Naive thymus-derived CD4-positive, alpha-beta T cell (primary cell): Measurements from ENCODE around the gene CLSTN2. TPM values are rescaled to one million over a fixed set of nuclear protein-coding genes. Genes with fewer than 3 reads are reported as not detected.

Experiments used
- ATAC-seq: fragments of 150-1000 bp; cut with Tn5 transposase; 2 replicates; pipeline ENCODE4 v1.10.0; 2021; ENCODE audit warnings: mild to moderate bottlenecking, moderate library complexity
- CTCF ChIA-PET: fragments of 350-600 bp; sonication (Branson Sonifier 250); formaldehyde crosslinking; loops from one replicate; lab custom pipeline; 2021; ENCODE audit warnings: antibody characterized with exemption; lab: Charles Lee
- POLR2A ChIA-PET: fragments of 350-600 bp; sonication (Branson Sonifier 250); formaldehyde crosslinking; loops from one replicate; lab custom pipeline; 2021; ENCODE audit warnings: antibody characterized with exemption, inconsistent platforms; lab: Charles Lee
- DNase-seq, 9 donors: peaks; one replicate each; pipeline versions ENCODE4 v3.0.0 to v3.0.0-alpha.2; 2020 to 2022; ENCODE audit warnings: mixed read lengths in 1 of 9
- H3K27ac ChIP-seq: one replicate; pipeline ENCODE4 v1.7.0; 2013; ENCODE audit warnings: mild to moderate bottlenecking, low read depth, low read length, moderate library complexity
- H3K27me3 ChIP-seq, 2 donors: one replicate each; pipeline ENCODE4 v1.7.0; 2013; ENCODE audit warnings: low read length in 2 of 2, mild to moderate bottlenecking in 2 of 2, moderate library complexity in 2 of 2; ENCODE audit not compliant: control insufficient read depth in 2 of 2, insufficient read depth in 2 of 2
- H3K36me3 ChIP-seq, 3 experiments: 1 replicate in 2 of 3; 2 replicates in 1 of 3; pipeline ENCODE4 v1.7.0; 2013; ENCODE audit warnings: low read length in 3 of 3, mild to moderate bottlenecking in 3 of 3, moderate library complexity in 1 of 3; ENCODE audit not compliant: insufficient read depth in 3 of 3, control insufficient read depth in 2 of 3
- H3K4me1 ChIP-seq, 2 donors: one replicate each; pipeline ENCODE4 v1.7.0; 2013; ENCODE audit warnings: low read length in 2 of 2, mild to moderate bottlenecking in 2 of 2, moderate library complexity in 1 of 2; ENCODE audit not compliant: control insufficient read depth in 2 of 2, insufficient read depth in 2 of 2
- H3K4me3 ChIP-seq: 2 replicates; pipeline ENCODE4 v1.7.0; 2013; ENCODE audit warnings: mild to moderate bottlenecking, low read length
- H3K9me3 ChIP-seq, 3 experiments: 1 replicate in 2 of 3; 2 replicates in 1 of 3; pipeline ENCODE4 v1.7.0; 2013; ENCODE audit warnings: low read length in 3 of 3; ENCODE audit not compliant: control insufficient read depth in 2 of 3
- H3K27ac Mint-ChIP-seq, 9 donors: one replicate each; pipeline ENCODE4 v1.8.0; 2020 to 2022; ENCODE audit warnings: mixed read lengths in 9 of 9, mild to moderate bottlenecking in 8 of 9, moderate library complexity in 5 of 9, inconsistent platforms in 2 of 9
- H3K27me3 Mint-ChIP-seq, 5 donors: one replicate each; pipeline ENCODE4 v1.8.0; 2021 to 2022; ENCODE audit warnings: mixed read lengths in 5 of 5, mild to moderate bottlenecking in 1 of 5
- H3K36me3 Mint-ChIP-seq, 5 donors: one replicate each; pipeline ENCODE4 v1.8.0; 2020 to 2022; ENCODE audit warnings: mixed read lengths in 5 of 5, mild to moderate bottlenecking in 3 of 5, inconsistent platforms in 1 of 5
- H3K4me1 Mint-ChIP-seq, 7 donors: one replicate each; pipeline ENCODE4 v1.8.0; 2020 to 2022; ENCODE audit warnings: mixed read lengths in 7 of 7, mild to moderate bottlenecking in 3 of 7, inconsistent platforms in 1 of 7
- H3K4me3 Mint-ChIP-seq, 10 donors: one replicate each; pipeline ENCODE4 v1.8.0; 2020 to 2022; ENCODE audit warnings: mild to moderate bottlenecking in 10 of 10, mixed read lengths in 10 of 10, moderate library complexity in 6 of 10, inconsistent platforms in 2 of 10
- H3K9me3 Mint-ChIP-seq, 11 donors: one replicate each; pipeline ENCODE4 v1.8.0; 2020 to 2022; ENCODE audit warnings: mixed read lengths in 11 of 11, mild to moderate bottlenecking in 4 of 11, inconsistent platforms in 1 of 11, moderate library complexity in 1 of 11
- intact Hi-C, 2 donors: fragments of 100-400 bp; cut with micrococcal nuclease; formaldehyde crosslinking; loops; one replicate each; pipeline ENCODE4 v1.15.1; 2023
- polyA plus RNA-seq, 2 donors: library from polyadenylated mRNA; unstranded; fragments of 300-500 nt; fragmentation: Illumina TruSeq; gene quantifications; one replicate each; pipeline ENCODE4 v1.2.3, GENCODE V29; 2021
- total RNA-seq, 6 experiments: library from RNA in 5 of 6; stranded (reverse) in 5 of 6; gene quantifications; 1 replicate in 5 of 6; 2 replicates in 1 of 6; pipeline ENCODE4 v1.2.3 and lab custom pipeline; 2021 to 2026

Gene CLSTN2
- total and polyA plus RNA-seq, 7 experiments from 2014 or later: 0.02 TPM; not detected in 6

DNA sequence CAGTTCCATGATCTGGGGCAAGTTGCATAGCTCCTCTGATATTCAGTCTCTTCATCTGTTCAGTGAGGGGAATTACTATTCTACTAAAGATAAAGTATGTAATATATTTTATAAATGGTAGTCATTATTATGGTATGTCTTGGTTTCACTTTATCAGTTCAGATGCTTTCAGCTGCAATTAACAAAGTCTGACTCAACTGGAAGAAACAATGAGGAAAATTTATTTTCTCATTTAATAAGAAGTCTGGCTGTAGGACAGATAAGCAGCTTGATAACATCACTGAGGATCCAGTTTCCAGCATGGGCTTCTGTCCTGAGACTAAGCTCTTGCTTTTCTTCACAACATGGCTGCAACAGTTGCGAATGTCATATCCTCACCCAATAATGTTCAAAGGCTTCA, 388.6 kb downstream of the CLSTN2 start:
- no peaks in the 10 kb centered on the region for H3K4me1 ChIP-seq
- Mint-ChIP-seq H3K36me3 (no peaks in the 10 kb centered on the region), H3K9me3 (peaks cover 0 to 2% (median 0%) of the 10 kb centered on the region in 11 donors), H3K4me1 (no peaks in the 10 kb centered on the region), H3K27ac (no peak overlapping the region), H3K27me3 (peaks cover 4 to 25% (median 19%) of the 10 kb centered on the region in 5 donors), H3K4me3 (no peak overlapping the region)
- H3K36me3 ChIP-seq: no peaks in the 10 kb centered on the region
- DNase-seq (no peak), ATAC-seq (no peak)
- H3K9me3 ChIP-seq: no peaks in the 10 kb centered on the region
- no peak overlapping the region for H3K4me3 ChIP-seq
- H3K27me3 ChIP-seq: no peaks in the 10 kb centered on the region
- no peak overlapping the region for H3K27ac ChIP-seq
- intact Hi-C loops: no loop called here
- CTCF ChIA-PET: no interaction called here
- POLR2A ChIA-PET: no interaction called here

DNA sequence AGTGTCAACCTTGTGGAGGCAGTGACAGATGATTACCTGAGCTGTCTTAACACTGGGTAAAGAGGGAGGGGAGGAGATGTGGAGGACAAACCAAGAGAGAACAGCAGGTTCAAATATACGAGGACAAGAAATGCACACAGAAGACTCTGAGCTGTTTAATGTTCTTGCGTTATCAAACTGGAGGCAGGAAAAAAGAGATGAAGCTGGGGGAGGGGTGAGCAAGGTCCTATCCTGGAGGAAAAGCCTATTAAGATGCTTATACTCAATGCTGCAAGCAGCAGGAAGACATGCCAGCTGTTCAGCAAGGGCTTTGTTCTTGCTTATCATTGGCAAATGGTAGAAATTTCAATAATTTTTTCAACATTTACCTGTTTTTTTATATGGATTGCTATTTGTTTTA, 397.1 kb downstream of the CLSTN2 start:
- POLR2A ChIA-PET: no interaction called here
- no peaks in the 10 kb centered on the region for H3K4me1 Mint-ChIP-seq

DNA sequence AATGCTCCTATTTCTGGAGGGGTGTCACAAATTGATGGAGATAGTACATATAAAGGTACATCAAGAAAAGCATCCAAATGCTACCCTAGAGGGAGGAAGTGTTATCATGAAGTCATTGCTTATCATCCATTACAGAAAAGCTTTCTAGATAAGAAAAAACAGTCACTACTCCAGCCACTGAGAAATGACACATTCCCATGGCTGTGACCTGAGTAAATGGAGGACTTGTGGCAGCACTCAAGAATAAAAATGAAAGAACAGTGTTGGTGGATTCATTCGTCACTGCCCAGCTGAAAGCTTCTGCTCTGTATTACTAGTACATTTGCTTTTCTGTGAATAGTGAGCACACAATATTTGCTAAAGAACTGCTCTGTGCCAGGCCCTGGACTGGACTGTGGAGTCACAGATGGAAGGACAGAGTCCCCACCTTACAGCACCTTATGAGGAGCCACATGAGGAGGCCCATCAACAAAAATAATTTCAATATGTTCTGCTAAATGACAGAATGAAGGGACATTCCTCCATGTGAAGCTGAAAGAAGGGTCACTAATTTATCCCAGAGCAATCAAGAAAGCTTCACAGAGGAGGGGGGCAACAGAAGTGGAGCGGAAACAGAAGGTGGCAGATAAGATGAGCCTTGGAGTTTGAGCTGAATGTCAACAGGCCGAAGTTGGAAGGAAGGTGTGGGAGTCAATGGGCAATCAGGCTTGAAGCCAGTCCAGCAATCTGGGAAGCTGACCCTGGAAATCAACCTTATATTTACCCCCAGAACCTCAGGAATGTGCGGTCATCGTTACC, 399.3 kb downstream of the CLSTN2 start:
- CTCF ChIA-PET: no interaction called here

More for the DNA sequence above, 397.1 kb downstream of the CLSTN2 start:
- intact Hi-C loops: no loop called here
- CTCF ChIA-PET: no interaction called here
- no peaks in the 10 kb centered on the region for H3K27me3 ChIP-seq
- Mint-ChIP-seq H3K4me3 (no peak overlapping the region), H3K27me3 (peaks cover 5 to 26% (median 12%) of the 10 kb centered on the region in 5 donors), H3K36me3 (no peaks in the 10 kb centered on the region), H3K27ac (no peak overlapping the region), H3K9me3 (peaks cover 0 to 1% (median 0%) of the 10 kb centered on the region in 11 donors)
- DNase-seq (no peak), ATAC-seq (no peak)
- no peak overlapping the region for H3K27ac ChIP-seq
- H3K4me1 ChIP-seq: no peaks in the 10 kb centered on the region
- no peaks in the 10 kb centered on the region for H3K9me3 ChIP-seq
- no peaks in the 10 kb centered on the region for H3K36me3 ChIP-seq
- no peak overlapping the region for H3K4me3 ChIP-seq

DNA sequence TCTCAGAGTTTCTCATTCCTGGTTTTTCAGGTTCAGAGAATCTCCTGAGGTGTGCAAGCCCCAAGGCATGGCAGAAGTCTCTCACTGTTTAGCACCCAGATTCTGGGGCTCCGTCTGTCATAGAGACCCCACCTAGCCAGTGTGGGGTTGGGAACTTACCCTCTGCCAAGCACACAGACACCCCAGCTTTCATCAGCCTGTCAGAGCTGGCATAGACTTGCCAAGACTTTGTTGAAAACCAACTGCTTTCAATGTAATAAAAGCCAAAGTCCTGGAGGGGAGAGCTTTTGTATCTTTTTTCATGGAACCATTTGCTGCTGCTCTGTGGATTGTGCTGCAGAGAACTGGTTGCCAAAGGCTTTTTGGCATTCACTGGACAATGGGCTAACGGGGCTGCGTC, 401.5 kb downstream of the CLSTN2 start:
- intact Hi-C loops: no loop called here
- Mint-ChIP-seq H3K4me1 (no peaks in the 10 kb centered on the region), H3K9me3 (peaks cover 0 to 1% (median 0%) of the 10 kb centered on the region in 11 donors), H3K4me3 (no peak overlapping the region), H3K27ac (no peak overlapping the region), H3K27me3 (peaks cover 5 to 10% (median 7%) of the 10 kb centered on the region in 5 donors), H3K36me3 (no peaks in the 10 kb centered on the region)
- POLR2A ChIA-PET: no interaction called here
- Histone ChIP-seq H3K27me3 (no peaks in the 10 kb centered on the region), H3K4me1 (no peaks in the 10 kb centered on the region), H3K36me3 (no peaks in the 10 kb centered on the region), H3K4me3 (no peak overlapping the region), H3K27ac (no peak overlapping the region), H3K9me3 (no peaks in the 10 kb centered on the region)
- no peak for ATAC-seq
- DNase-seq: no peak
- CTCF ChIA-PET: no interaction called here

More for the DNA sequence above, 399.3 kb downstream of the CLSTN2 start:
- Histone ChIP-seq H3K9me3 (no peaks in the 10 kb centered on the region), H3K27ac (no peak overlapping the region), H3K4me3 (no peak overlapping the region), H3K36me3 (no peaks in the 10 kb centered on the region), H3K27me3 (no peaks in the 10 kb centered on the region), H3K4me1 (no peaks in the 10 kb centered on the region)
- no peaks in the 10 kb centered on the region for H3K4me1 Mint-ChIP-seq
- no peaks in the 10 kb centered on the region for H3K36me3 Mint-ChIP-seq
- no peak overlapping the region for H3K4me3 Mint-ChIP-seq
- POLR2A ChIA-PET: no interaction called here
- peaks cover 0 to 1% (median 0%) of the 10 kb centered on the region in 11 donors for H3K9me3 Mint-ChIP-seq
- H3K27me3 Mint-ChIP-seq: peaks cover 5 to 24% (median 7%) of the 10 kb centered on the region in 5 donors
- H3K27ac Mint-ChIP-seq: no peak overlapping the region
- intact Hi-C loops: no loop called here
- DNase-seq: no peak
- ATAC-seq: no peak

DNA sequence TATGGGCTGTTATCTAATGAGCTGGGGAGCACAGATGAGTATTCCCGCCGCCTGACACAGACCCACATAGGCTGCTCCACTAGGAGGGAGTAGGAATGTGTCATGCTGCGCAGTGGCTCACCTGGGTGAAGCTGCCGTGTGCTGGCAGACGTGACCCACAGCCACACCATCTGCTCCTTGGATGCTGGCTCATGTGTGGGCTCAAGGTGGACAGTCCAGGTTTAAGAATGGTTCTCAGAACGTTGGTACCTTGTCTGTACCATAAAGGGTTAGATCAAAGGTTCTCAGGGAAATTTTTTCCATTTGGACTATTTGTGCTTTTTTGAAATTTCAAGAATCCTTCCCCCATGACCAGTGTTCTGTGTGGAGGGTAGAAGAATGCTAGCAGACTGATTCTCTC, 403.9 kb downstream of the CLSTN2 start:
- Histone ChIP-seq H3K36me3 (no peaks in the 10 kb centered on the region), H3K27me3 (no peaks in the 10 kb centered on the region), H3K27ac (no peak overlapping the region), H3K4me1 (no peaks in the 10 kb centered on the region), H3K4me3 (no peak overlapping the region), H3K9me3 (no peaks in the 10 kb centered on the region)
- Mint-ChIP-seq H3K9me3 (peaks cover 0 to 2% (median 0%) of the 10 kb centered on the region in 11 donors), H3K4me3 (no peak overlapping the region), H3K27ac (no peak overlapping the region), H3K4me1 (no peaks in the 10 kb centered on the region), H3K27me3 (peaks cover 0 to 5% (median 3%) of the 10 kb centered on the region in 5 donors), H3K36me3 (no peaks in the 10 kb centered on the region)
- intact Hi-C loops: no loop called here
- ChIA-PET POLR2A (no interaction called here), CTCF (no interaction called here)
- ATAC-seq (no peak), DNase-seq (no peak)

DNA sequence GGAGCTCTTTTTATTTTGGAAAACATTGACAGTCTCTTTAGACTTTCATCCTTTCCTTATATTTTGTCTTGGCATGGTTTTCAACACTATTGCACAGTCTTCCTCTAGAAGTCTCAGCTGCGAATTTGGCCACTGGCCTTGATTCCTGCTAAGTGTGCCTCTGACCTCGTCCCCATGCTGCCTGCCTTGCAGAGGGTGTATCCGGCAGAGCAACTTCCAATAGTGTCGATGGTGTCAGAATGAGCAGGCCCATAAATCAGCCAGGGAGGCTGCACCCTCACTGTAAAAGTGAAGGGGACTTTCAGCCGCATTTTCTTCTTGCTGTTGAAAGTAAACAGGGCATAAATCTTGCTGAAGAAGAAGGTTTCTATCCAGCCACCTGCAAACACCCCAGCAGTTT, 406.2 kb downstream of the CLSTN2 start:
- H3K4me1 Mint-ChIP-seq: no peaks in the 10 kb centered on the region
- no peaks in the 10 kb centered on the region for H3K36me3 Mint-ChIP-seq
- H3K27ac Mint-ChIP-seq: no peak overlapping the region
- peaks cover 0 to 2% (median 0%) of the 10 kb centered on the region in 11 donors for H3K9me3 Mint-ChIP-seq
- Histone ChIP-seq H3K4me1 (no peaks in the 10 kb centered on the region), H3K27ac (no peak overlapping the region), H3K27me3 (no peaks in the 10 kb centered on the region), H3K9me3 (no peaks in the 10 kb centered on the region), H3K36me3 (no peaks in the 10 kb centered on the region), H3K4me3 (no peak overlapping the region)
- no peak overlapping the region for H3K4me3 Mint-ChIP-seq
- peaks cover 0 to 9% (median 0%) of the 10 kb centered on the region in 5 donors for H3K27me3 Mint-ChIP-seq
- no peak for ATAC-seq
- CTCF ChIA-PET: no interaction called here
- DNase-seq: no peak
- intact Hi-C loops: no loop called here
- POLR2A ChIA-PET: no interaction called here
